Measurements from ENCODE around the gene TXNRD1.
"Not testable (repeated sequence)": the region's sequence is repeated elsewhere in the genome, so short reads cannot be mapped to it uniquely, and the experiment has no call there.

Gene TXNRD1

DNA sequence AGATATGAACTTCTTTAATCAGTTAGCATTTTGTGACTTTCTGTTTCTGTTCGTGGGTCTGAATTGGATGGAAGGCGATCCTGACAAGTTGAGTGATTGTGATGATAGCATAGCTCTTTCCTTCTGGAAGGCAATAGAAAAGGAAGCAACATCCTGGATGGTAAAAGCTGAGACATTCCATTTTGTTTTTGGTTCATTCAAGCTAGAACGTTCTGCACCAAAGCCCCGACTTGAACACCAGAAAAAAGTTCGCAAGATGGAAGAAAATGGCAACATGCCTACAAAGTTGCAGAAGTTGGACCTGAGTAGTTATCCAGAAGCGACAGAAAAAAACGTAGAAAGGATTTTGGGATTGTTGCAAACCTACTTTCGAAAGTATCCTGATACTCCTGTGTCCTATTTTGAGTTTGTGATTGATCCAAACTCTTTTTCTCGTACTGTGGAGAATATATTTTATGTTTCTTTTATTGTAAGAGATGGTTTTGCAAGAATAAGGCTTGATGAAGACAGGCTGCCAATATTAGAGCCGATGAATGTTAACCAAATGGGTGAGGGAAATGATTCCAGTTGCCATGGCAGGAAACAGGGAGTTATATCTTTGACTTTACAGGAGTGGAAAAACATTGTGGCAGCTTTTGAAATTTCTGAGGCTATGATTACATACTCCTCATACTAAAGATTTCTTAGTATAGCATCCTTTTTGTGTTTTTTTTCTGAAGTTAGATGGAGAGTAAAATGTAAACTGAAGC is 88.9 kb downstream of the TXNRD1 start:
- DNase-seq (ENCODE audit: low spot score), result no peak

DNA sequence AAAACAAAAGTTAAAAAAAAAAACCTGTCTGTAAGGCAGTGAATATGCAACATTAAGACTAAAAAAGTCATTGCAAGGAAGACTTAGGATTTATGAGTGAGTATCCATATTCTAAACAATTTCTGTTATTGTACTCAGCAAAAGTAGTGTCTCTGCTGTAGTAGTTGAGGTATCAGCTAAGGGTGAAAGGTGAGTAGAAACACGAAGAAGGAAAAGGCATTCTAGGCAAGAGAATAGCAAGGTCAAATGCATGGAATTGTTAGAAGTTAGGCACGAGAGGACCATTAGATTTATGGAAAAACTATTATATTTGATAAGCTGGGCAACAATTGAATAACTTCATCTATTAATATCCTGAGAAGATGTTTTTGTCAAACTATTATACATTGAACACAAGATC is 89.8 kb downstream of the TXNRD1 start:
- no peak for DNase-seq (ENCODE audit: low spot score)

DNA sequence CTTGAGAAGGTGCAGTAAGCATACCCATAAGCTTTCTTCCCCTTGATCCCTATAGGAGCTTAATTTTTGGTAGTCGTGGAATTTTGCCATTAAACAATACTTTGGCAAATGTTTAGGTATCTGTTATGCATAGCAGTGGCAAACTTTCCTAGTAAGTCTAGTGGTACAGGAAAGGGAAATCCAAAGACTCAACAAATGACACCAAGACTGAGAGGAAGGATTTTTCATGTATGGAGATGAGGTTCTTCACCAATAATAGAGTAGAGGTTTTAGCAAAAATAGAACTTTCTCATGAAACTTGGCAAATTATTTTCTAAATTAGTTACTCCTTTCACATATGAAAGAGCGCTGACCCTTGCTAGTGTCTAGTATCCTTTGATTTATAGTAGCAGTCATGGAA is 90.8 kb downstream of the TXNRD1 start:
- DNase-seq (ENCODE audit: low spot score), result no peak

DNA sequence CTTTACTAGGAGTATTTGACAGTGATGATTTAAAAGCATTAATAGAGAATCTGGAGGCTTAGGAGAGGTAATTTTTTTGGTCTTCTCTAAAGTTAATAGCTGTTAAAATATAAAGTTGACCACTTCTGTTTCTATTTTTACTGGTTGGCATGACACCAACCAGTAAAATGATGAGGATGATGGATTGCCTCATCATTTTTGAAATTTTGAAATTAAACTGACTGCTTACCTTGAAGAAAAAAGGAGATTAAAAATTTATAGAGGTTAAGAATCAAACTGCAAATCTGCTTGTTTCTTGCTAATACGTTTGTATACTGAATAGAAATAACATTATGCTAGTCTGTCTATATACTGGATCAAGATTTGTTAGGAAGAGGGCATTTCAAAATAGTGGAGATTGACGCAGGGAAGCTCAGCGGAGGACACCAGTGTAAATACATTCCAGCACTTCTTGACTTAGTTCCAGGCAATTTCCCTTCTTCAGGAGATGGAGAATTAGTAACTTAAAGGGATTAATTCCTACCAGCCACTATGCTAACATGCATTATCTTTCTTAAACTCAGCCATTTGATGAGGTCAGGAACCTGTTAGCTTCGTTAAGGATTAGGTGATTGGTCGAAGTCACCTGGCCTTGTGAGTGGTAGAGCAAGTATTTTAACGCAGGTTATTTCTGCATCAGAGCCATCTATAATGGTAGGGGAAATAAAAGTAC is 91.5 kb downstream of the TXNRD1 start:
- DNase-seq (ENCODE audit: low spot score), result no peak

DNA sequence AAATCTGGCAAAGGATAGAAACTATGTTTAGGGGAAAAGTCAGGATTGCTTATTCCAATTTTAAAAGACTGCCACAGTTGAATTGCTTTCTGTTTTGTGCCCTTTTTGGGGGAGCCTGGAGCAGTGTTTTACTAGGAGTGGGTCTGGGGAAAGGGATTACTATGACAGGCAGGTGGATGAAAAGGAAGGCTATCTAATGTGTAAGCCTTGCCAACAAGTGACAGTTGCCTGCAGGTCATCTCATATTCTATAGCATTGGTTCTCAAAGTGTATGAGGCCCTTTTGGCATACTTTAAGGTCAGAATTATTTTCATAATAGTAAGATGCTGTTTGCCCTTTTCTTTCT is 92.0 kb downstream of the TXNRD1 start:
- no peak for DNase-seq (ENCODE audit: low spot score)

DNA sequence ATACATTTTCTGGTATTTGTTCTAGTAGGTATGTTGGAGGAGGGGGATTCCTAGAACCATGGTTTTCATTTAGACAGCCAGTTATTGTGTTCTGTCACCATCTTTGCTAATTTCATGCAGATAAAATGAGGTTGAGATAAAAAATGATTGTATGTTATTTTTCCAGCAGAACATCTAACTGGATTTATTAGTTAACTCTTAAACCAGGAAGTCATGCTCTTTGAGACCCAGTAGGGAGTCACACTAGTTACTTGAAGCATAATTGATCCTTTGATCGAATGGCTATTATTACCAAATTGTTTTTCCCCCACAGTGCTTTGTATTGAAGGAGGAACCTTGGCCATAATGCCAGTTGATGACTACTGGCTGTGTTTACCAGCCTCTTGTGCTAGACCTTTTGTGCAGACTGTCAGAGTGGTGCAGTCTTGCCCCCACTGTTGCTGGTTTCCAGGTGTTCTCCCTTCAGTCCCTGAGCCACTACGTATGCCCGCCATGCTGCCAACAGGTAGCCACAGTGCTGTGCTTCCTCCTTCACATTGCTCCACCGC is 93.9 kb downstream of the TXNRD1 start:
- no peak for DNase-seq (ENCODE audit: low spot score)

DNA sequence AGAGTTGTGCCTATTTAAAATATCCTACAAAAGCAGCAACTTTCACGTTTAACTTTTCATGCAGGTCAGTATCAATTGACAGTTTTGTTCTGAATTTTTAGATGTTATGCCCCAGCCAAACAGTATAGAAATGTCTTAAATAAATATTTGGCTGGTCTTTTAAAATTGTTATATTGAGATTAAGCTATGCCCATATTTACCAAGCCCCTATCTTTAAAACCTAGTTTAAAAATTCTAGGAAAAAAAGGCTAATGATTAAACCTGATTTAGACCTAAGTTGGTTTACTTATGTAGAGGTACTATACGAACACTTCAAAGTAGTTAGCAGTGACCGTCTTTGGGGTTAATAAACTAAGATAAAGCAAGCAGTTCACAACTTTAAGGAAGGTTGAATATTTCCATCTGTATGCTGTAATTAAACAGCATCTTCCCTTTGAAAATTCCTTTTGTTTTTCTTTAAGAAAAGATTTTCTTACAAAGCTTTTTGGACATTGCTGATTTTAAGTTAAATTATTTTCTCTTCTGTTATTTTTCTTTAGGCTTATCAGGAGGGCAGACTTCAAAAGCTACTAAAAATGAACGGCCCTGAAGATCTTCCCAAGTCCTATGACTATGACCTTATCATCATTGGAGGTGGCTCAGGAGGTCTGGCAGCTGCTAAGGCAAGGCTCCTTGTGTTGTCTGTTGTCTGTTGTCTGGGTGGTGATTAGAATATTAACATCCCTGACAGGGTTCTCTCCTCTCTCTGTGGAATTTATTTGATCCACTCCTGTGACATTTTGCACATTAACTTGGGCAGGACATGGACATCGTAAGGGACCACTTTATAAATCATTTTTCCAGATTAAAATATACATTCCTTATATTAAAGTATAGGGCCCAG is 95.4 kb downstream of the TXNRD1 start:
- no peak for DNase-seq (ENCODE audit: low spot score)

DNA sequence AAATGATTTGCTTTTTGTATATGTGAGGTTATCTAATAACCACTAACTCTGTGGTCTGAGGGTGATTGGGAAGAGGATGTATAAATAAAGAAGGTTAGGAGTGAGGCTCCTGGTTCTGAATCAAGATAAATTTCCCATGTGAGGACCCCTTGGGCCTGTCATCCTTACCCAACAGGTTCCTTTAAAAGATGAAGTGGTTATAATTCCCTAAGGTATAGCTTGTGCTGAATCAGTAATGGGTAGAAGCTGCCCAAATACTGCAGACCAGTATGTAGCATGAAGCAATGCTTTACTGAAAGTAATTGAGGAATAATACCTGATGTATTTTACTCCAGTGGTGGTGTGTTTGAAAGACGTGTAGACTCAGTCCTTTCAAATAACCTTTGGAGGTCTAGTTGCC is 96.6 kb downstream of the TXNRD1 start:
- no peak for DNase-seq (ENCODE audit: low spot score)

DNA sequence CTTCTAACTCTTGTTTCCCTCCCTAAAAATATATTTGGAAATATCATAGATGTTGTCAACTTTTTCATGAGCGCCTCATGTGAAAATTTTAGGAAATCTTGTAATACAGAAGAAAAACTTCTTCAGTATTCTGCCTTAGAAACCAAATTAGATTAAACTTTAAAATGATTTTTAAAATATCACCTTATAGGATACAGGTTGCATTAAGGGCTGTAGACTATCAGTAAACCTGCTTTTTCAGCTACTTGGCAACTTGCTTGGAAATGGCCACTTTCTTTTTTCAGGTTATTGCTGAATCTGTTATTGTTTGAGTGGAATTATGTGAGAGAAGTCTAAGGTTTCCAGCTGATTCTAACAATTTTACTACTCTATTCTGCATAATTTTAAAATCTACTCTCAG is 97.1 kb downstream of the TXNRD1 start:
- no peak for DNase-seq (ENCODE audit: low spot score)

DNA sequence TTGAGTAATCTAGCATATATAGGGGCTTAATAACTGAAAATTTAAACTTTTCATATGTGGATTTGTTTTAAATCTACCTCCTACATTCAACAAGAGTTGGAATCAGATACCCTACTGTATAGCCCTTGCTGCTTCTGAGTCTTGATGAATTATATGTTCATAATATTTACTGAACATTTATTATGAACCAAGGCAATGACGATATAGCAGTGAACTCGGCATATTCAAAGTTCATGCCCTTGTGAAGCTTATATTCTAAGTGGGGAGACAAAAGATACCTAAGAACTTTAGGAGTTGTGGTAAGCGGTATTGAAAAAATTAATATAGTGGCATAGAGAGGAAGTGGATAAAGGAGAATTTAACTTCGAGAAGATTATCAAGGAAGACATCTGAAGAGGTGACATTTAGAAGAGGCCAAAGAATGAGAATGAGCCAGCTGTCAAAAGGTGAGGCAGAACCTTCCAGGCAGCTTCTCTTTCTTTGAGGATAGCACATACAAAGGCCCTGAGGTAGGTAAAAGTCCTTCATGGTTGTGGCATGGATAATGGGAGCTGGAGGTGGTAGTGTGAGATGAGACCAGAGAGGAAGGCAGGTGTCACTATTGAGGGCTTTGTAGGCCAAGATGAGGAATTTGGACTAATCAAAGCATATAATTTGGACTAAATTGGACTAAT is 98.1 kb downstream of the TXNRD1 start:
- DNase-seq (ENCODE audit: low spot score), result no peak

DNA sequence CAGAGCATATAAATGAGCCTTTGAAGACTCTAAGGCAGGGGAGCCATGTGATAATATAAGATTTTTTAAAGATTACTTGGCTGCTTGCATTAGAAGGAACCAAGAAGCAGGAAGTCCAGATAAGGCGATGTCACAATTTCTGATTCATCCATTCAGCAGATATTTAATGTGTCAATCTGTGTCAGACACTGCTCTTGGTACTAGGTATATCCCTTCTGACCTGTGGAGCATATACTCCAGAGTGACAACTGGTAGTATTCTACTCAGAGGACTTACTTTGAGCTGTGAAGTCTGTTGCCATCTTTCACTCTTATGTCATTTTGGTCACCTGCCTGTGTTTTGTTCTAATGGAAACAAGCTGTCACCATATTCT is 98.6 kb downstream of the TXNRD1 start:
- no peak for DNase-seq (ENCODE audit: low spot score)

DNA sequence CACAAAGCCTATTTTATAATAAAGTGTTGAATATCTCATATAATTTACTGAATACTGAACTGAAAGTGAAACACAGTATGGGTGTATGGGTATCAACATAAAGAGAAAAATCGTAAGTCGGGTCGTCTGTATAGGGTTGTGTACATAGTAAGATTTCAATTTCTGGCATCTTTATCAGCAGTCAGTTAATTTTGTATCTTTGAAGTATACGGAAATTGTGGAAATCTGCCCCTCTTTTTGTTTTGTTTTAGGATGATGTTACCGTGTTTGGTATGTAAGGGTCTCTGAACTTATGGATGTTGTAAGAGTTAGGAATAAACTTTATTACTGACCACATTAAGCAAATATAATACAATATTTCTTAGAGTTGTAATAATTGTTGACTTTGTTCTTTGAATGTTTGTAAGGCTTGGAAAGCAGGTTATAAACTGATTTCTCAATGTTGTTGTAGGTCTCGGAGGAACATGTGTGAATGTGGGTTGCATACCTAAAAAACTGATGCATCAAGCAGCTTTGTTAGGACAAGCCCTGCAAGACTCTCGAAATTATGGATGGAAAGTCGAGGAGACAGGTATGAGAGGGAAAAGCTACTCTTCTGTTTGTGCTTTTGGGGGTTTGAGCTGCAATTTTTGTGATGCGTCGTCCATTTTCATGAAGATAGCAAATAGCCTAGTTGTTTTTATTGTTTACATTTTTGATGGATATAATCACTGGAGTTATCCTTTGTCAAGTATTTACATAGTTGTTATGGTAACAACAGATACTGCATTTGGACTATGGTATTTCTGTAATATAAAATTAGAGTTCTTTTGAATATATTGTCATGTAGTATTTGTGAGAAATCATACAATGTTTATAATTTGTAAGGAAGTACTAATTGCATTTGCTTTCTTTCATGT is 100.0 kb downstream of the TXNRD1 start:
- no peak for DNase-seq (ENCODE audit: low spot score)

DNA sequence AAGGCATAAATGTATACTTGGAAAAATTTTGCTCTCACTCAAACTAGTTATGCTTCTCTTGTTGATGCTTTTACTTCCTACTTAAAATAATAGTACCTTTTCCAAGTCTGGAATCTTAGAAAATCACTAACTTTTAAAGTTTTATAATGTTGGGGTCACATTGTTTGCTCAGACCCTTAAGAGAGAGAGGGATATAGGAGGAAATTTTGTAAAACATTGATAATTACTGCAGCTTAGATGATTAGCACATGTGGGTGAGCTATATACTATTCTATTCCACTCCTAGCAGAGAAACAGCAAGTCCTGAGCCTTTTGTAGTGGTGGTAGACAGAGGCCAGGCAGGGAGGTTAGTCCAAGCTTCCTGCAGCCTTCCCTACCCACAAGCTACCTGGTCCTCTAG is 101.4 kb downstream of the TXNRD1 start:
- DNase-seq (ENCODE audit: low spot score), result no peak

DNA sequence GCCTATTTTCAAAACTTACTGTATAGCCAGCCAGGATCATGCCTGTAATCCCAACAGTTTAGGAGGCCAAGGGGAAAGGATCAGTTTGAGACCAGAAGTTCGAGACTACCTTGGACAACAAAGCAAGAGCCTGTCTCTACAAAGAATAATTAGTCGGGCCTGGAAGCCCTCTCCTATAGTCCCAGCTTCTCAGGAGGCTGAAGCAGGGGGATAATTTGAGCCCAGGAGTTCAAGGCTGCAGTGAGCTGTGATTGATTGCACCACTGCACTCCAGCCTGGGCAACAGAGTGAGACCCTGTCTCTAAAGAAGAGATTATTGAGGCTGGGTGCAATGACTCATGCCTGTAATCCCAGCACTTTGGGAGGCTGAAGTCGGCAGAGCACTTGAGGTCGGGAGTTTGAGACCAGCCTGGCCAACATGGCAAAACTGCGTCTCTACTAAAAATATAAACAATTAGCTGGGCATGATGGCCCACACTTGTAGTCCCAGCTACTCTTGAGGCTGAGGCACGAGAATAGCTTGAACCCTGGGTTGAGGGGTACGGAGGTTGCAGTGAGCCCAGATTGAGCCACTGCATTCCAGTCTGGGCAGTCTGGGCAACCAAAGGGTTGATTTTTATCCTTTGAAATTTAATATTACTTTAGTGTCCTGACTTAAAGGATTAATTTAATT is 102.1 kb downstream of the TXNRD1 start:
- no peak for DNase-seq (ENCODE audit: low spot score)

DNA sequence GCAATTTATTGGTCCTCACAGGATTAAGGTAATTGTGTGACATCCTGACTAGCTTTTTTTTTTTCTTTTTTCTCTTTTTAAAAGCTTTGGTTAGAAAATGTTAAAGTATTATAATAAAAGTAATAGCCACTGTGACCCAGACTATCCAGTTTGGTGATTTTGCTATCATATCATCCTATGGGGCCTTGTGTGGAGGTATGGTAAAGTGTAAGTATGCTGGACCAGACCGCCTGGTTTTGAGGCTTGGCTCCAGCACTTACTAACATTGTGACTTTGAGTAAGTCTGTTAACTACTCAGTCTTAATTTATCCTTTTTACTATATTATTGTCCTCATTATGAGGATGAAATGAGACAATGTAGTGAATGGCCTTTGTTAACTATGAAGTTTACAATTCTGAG is 103.4 kb downstream of the TXNRD1 start:
- no peak for DNase-seq (ENCODE audit: low spot score)

DNA sequence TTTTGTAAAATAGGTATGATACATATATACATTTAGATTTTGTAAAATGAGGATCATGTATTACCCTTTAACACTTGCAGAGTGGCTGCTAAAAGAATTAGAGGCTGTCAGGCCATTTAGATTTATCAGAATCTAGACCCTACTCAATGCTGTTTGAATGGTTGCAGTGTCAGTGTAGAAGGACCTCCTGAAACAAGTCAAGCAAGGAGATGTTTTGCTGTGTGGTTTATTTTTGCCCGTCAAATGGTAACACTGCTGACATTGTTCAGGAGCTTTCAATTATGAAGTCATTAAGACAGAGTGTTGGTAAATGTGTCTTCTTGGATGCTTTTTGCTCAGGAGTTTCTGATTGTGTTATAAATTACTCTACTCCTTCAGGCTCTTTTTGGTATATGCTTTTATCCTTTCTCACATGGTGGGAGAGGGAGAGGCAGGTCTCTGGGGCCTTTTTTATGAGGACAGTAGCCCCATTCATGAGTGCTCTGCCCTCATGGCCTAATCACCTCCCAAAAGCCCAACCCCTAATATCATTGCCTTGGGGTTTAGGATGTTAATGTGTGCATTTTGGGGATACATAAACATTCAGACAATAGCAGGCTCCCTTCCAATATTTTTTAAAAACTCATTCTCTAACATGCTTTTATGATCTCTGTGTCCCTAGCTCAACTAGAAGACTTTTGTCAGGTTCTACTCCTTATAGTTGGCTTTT is 104.5 kb downstream of the TXNRD1 start:
- DNase-seq (ENCODE audit: low spot score), result no peak

DNA sequence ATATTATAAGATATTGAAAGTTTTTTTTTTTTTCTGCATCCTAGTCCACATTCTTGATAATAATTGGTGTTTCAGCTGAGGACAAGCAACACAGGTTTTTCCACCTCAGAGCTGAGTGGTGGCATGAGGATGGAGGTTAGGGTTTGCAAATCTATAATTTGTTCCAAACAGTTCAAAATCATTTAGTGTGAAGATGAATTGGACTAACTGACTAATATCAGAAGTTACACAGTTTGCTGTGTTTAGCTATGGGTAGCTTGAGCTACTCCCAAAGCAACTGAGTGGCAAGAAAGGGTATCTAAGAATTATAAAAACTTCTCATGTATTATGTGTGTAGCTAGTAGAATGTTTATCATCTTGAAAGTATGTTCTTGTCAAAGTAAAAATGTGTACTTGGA is 105.0 kb downstream of the TXNRD1 start:
- no peak for DNase-seq (ENCODE audit: low spot score)

DNA sequence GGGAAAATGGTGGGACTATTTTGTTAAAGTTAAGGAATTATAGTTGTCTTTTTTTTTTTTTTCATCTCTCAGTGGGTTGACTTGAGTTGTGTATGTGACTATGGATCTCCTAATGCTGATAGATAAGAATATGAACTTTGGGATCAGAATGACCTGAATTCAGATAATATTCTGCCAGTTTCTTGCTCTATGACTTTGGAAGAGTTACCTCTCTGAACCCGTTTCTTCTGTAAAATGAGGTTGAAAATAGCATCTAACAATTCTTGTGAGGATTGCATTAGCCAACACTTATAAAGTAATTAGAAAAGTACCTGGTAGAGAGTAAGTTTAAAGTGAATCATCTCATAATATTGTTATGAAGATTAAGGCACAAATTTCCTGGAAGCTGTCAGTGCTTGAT is 106.4 kb downstream of the TXNRD1 start:
- DNase-seq (ENCODE audit: low spot score), result no peak

DNA sequence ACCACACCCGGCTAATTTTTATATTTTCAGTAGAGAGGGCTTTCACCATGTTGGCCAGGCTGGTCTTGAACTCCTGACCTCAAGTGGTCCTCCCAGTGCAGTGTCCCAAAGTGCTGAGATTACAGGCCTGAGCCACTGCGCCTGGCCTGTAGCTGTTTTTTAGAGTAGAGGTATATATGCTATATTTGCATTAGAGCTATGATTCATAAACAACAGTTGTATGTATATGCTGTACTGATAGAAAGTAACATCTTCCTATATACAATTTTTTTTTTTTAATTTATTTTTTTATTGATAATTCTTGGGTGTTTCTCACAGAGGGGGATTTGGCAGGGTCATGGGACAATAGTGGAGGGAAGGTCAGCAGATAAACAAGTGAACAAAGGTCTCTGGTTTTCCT is 107.0 kb downstream of the TXNRD1 start:
- not testable (repeated sequence) for DNase-seq (ENCODE audit: low spot score)

DNA sequence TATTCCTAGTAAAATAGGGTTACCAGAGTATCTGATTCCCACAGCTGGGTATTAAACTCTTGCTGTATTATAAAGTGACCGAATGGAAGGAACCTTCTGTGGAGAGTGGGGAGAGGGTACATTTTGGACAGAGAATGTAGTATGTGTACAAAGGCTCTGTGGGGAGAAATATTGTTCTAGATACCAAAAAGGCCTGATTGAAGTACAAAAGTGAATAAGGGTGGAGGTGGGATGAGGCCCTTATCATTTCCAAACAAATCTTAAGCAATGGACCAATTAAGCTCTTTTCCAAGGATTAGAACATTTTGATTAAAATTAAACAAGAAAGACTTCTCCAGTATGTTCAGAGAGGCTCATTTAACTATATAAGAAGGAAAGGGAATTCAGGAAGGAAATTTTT is 108.3 kb downstream of the TXNRD1 start:
- no peak for DNase-seq (ENCODE audit: low spot score)

Measured in D341Med (cell line).